ENCODE data around the gene HSP90AB1. TPM values are rescaled to one million over a fixed set of nuclear protein-coding genes. Genes with fewer than 3 reads are reported as not detected.

HSP90AB1 gene
- total and polyA plus RNA-seq, 9 of the 15 experiments (the other 6 are each of a cell fraction or from before 2014, with no cell fraction given), result 1,780 to 3,358 (median 2,262) TPM

GRCh38 chr6:44265722-44266233, 18.9 kb downstream of the HSP90AB1 start (continued):
- TF ChIP-seq JUN (IDR thresholded peaks at IDR 0.05; ENCODE audit: borderline replicate concordance, low read depth, low read length), result no peak
- TF ChIP-seq JUN (CRISPR knock-in tag; IDR thresholded peaks at IDR 0.05; ENCODE audit: borderline replicate concordance), result no peak
- TF ChIP-seq SRSF7 (optimal IDR thresholded peaks at IDR 0.05; ENCODE audit: low read depth, low read length), result no peak
- TF ChIP-seq ZNF197 (CRISPR knock-in tag; IDR thresholded peaks at IDR 0.05; ENCODE audit: low read depth), result no peak
- TF ChIP-seq NCOA1 (IDR thresholded peaks at IDR 0.05; ENCODE audit: low read depth), result 0 out of 2 replicates have a peak, but pooled peaks have one; percentile 20
- no peak for TF ChIP-seq TGIF2 (CRISPR knock-in tag; IDR thresholded peaks at IDR 0.05)
- TF ChIP-seq ELF4 (CRISPR knock-in tag; IDR thresholded peaks at IDR 0.05), result no peak
- TF ChIP-seq ZFPM2 (CRISPR knock-in tag; IDR thresholded peaks at IDR 0.05), result no peak
- no peak for TF ChIP-seq CREB1 (IDR thresholded peaks at IDR 0.05)
- TF ChIP-seq CREB1 (CRISPR knock-in tag; IDR thresholded peaks at IDR 0.05), result no peak
- no peak for TF ChIP-seq NR0B1 (IDR thresholded peaks at IDR 0.05; ENCODE audit: partially characterized antibody)
- TF ChIP-seq SIN3A (IDR thresholded peaks at IDR 0.05; ENCODE audit: borderline replicate concordance in 2 of 2, control insufficient read depth in 1 of 2, low read depth in 2 of 2, low read length in 2 of 2), result no peak
- no peak for TF ChIP-seq XRCC4 (IDR thresholded peaks at IDR 0.05; ENCODE audit: extremely low read depth, insufficient read depth, insufficient read length)
- TF ChIP-seq ZBTB33 (CRISPR knock-in tag; IDR thresholded peaks at IDR 0.05), result no peak
- TF ChIP-seq NCOA2 (IDR thresholded peaks at IDR 0.05; ENCODE audit: partially characterized antibody in 2 of 2), result no peak
- no peak for TF ChIP-seq ZNF780A (CRISPR knock-in tag; IDR thresholded peaks at IDR 0.05)
- TF ChIP-seq EP400 (IDR thresholded peaks at IDR 0.05), result no peak
- 0 out of 2 replicates have a peak, but pooled peaks have one; percentile 87 for TF ChIP-seq HDGF (IDR thresholded peaks at IDR 0.05)
- no peak for TF ChIP-seq BRF2 (IDR thresholded peaks at IDR 0.05; ENCODE audit: borderline replicate concordance, insufficient read depth, insufficient read length)
- TF ChIP-seq GTF2B (IDR thresholded peaks at IDR 0.05; ENCODE audit: extremely low read depth, insufficient read length), result no peak
- TF ChIP-seq ARID1B (IDR thresholded peaks at IDR 0.05), result peak; percentile 61
- TF ChIP-seq UBTF (IDR thresholded peaks at IDR 0.05; ENCODE audit: borderline replicate concordance in 1 of 2, low read depth in 2 of 2, low read length in 2 of 2), result no peak

All from K562 (cell line).